Measurements from ENCODE around the gene FAM131C. TPM values are rescaled to one million over a fixed set of nuclear protein-coding genes. Genes with fewer than 3 reads are reported as not detected.

The FAM131C gene
- total RNA-seq, 1 experiment from 2014 or later, result 3.4 TPM

DNA sequence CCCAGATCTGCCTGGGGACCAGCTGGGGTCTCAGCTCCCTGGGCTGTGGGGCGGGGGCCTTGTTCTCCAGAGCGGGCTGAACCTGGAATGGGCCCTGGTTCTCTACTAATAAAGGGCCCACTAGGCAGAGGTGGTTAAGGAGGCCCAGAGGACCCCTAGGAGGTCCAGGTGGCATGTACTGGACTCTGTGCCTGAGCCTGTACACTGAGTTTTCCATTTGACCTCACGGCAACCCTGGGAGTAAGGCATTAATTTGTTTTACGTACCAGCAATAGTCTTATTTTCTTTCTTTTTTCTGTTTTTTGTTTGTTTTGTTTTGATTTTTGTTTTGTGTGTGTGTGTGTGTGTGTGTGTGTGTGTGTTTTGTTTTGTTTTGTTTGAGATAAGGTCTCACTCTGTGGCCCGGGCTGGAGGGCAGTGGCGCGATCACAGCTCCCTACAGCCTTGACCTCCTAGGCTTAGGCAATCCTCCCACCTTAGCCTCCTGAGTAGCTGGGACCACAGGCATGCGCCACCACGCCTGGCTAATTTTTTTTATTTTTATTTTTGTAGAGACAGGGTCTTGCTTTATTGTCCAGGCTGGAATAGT, 19.6 kb upstream of the FAM131C start:
- BruUV-seq (replicated peaks), result no TSS peak
- no peaks in the 10 kb centered on the region for H3K27me3 ChIP-seq (ENCODE audit: control insufficient read depth, insufficient read depth, low read length)
- ATAC-seq (no peak), DNase-seq (ENCODE audit: low read depth, low spot score) (no peak)
- no peaks in the 10 kb centered on the region for H3K36me3 ChIP-seq (ENCODE audit: control insufficient read depth, insufficient read depth, low read length)
- TF ChIP-seq TCF7L2 (IDR thresholded peaks at IDR 0.05; ENCODE audit: low read depth, low read length) (no peak), REST (IDR thresholded peaks at IDR 0.05; ENCODE audit: insufficient read depth in 1 of 2, low read depth in 2 of 2, low read length in 1 of 2) (no peak), SIN3A (IDR thresholded peaks at IDR 0.05; ENCODE audit: borderline replicate concordance, insufficient read depth, low read depth, low read length) (no peak), POLR2AphosphoS5 (IDR thresholded peaks at IDR 0.05; ENCODE audit: low read depth, low read length) (no peak), CTCF (IDR thresholded peaks at IDR 0.05) (no peak)
- ChIA-PET CTCF (interaction anchor here (1.0 to 1.4 kb wide), 2 partner anchors 10 to 13 kb away, joined by 4 read pairs; no protein-coding TSS in a partner anchor), POLR2A (interaction anchor here (0.7 kb wide), 1 partner anchor 9 kb away, joined by 3 read pairs; no protein-coding TSS in a partner anchor)
- H3K27ac ChIP-seq (ENCODE audit: low read length), result no peak overlapping the region
- H3K4me3 ChIP-seq (ENCODE audit: low read depth in 2 of 2, low read length in 2 of 2), result no peak overlapping the region
- H3K9me3 ChIP-seq (ENCODE audit: control insufficient read depth, insufficient read depth, low read depth, low read length), result no peaks in the 10 kb centered on the region
- in situ Hi-C loops (cut with HindIII; ENCODE audit: low pct_unique_long_range_greater_than_20kb, low sequenced_read_pairs) (no loop called here), intact Hi-C loops (cut with micrococcal nuclease; ENCODE audit: unreplicated experiment) (no loop called here)
- peaks cover 11% of the 10 kb centered on the region for H3K4me1 ChIP-seq (ENCODE audit: control insufficient read depth, insufficient read depth, low read length)

GRCh38 chr1:16092097-16092922, 18.9 kb upstream of the FAM131C start:
- no peaks in the 10 kb centered on the region for H3K36me3 ChIP-seq (ENCODE audit: control insufficient read depth, insufficient read depth, low read length)
- no peak overlapping the region for H3K4me3 ChIP-seq (ENCODE audit: low read depth in 2 of 2, low read length in 2 of 2)
- ChIA-PET POLR2A (interaction anchor here (0.7 kb wide), 1 partner anchor 10 kb away, joined by 3 read pairs; no protein-coding TSS in a partner anchor), CTCF (interaction anchor here (0.6 to 1.3 kb wide), 3 partner anchors 13 to 271 kb away, joined by 3 to 4 read pairs (median 3); no protein-coding TSS in a partner anchor)
- no peak for TF ChIP-seq POLR2AphosphoS5 (IDR thresholded peaks at IDR 0.05; ENCODE audit: low read depth, low read length)
- intact Hi-C loops (cut with micrococcal nuclease; ENCODE audit: unreplicated experiment), result no loop called here
- no peak for DNase-seq (ENCODE audit: low read depth, low spot score)
- H3K27ac ChIP-seq (ENCODE audit: low read length), result no peak overlapping the region
- ATAC-seq, result no peak
- peaks cover 11% of the 10 kb centered on the region for H3K4me1 ChIP-seq (ENCODE audit: control insufficient read depth, insufficient read depth, low read length)
- no peaks in the 10 kb centered on the region for H3K27me3 ChIP-seq (ENCODE audit: control insufficient read depth, insufficient read depth, low read length)
- no peaks in the 10 kb centered on the region for H3K9me3 ChIP-seq (ENCODE audit: control insufficient read depth, insufficient read depth, low read depth, low read length)
- in situ Hi-C loops (cut with HindIII; ENCODE audit: low pct_unique_long_range_greater_than_20kb, low sequenced_read_pairs), result no loop called here
- BruUV-seq (replicated peaks), result no TSS peak

Measured in Panc1 (cell line).